Transverse colon (tissue), 4 donors: ENCODE data around the gene METRNL. TPM values are rescaled to one million over a fixed set of nuclear protein-coding genes. Genes with fewer than 3 reads are reported as not detected.

Source experiments
- DNase-seq: peaks from one replicate; pipeline ENCODE4 v3.0.0-alpha.2; 2019
- H3K27ac ChIP-seq, 4 donors: fragments of 200-600 bp; sonication (generic); 2 replicates each; pipeline ENCODE4 v1.5.1; 2016 to 2018; ENCODE audit warnings: inconsistent platforms in 4 of 4
- H3K27me3 ChIP-seq: fragments of 200-600 bp; sonication (generic); 2 replicates; pipeline ENCODE4 v1.5.1; 2017; ENCODE audit warnings: inconsistent platforms
- H3K36me3 ChIP-seq, 4 donors: fragments of 200-600 bp; sonication (generic); 2 replicates each; pipeline ENCODE4 v1.5.1; 2017 to 2019; ENCODE audit warnings: inconsistent platforms in 4 of 4
- H3K4me1 ChIP-seq, 4 donors: fragments of 200-600 bp; sonication (generic); 2 replicates each; pipeline ENCODE4 v1.5.1; 2017 to 2020; ENCODE audit warnings: inconsistent platforms in 4 of 4
- H3K4me3 ChIP-seq, 4 donors: fragments of 200-600 bp; sonication (generic); 1 replicate in 1 of 4; 2 replicates in 3 of 4; pipeline versions ENCODE4 v1.5.1 to v1.6.1; 2017 to 2019; ENCODE audit warnings: inconsistent platforms in 4 of 4
- H3K9me3 ChIP-seq, 2 donors: fragments of 200-600 bp; sonication (generic); 2 replicates each; pipeline ENCODE4 v1.5.1; 2017 to 2019; ENCODE audit warnings: inconsistent platforms in 2 of 2
- EP300 ChIP-seq: sonication (generic); formaldehyde crosslinking; IDR thresholded peaks from one replicate; pipeline ENCODE4 v1.6.1; 2017; ENCODE audit warnings: antibody characterized with exemption, low read depth
- POLR2A ChIP-seq: fragments of 450-650 bp; IDR thresholded peaks from one replicate; pipeline ENCODE4 v1.6.1; 2016; ENCODE audit warnings: antibody characterized with exemption, mild to moderate bottlenecking, moderate library complexity
- POLR2AphosphoS5 ChIP-seq, 3 donors: sonication (generic); formaldehyde crosslinking; IDR thresholded peaks; one replicate each; pipeline ENCODE4 v1.6.1; 2016; ENCODE audit warnings: antibody characterized with exemption in 3 of 3
- WGBS, 2 donors: methylation state at CpG; one replicate each; pipeline ENCODE4 v1.1.5; 2018; ENCODE audit warnings: low coverage in 1 of 2; 5-methylcytosine and 5-hydroxymethylcytosine counted together
- in situ Hi-C, 4 donors: fragments of 200-750 bp; cut with MboI; loops; one replicate each; pipeline versions ENCODE4 v1.15.0 to v1.15.1; 2017; ENCODE audit warnings: low sequenced_read_pairs in 3 of 4, low pct_ligation_motif_present in 1 of 4, low pct_unique_long_range_greater_than_20kb in 1 of 4
- intact Hi-C: fragments of 100-400 bp; cut with DNase I; formaldehyde crosslinking; loops from one replicate; pipeline ENCODE4 v1.15.1; 2023; ENCODE audit warnings: low total_unique reads
- total RNA-seq, 4 donors: library from RNA; depleted of rRNA; stranded (reverse); fragments of >200 nt; gene quantifications; one replicate each; pipeline ENCODE4 v1.1.0, GENCODE V29; 2016
- TF ChIP-seq, protein P1 (sequence below), 5 experiments: fragments of 200-600 bp in 3 of 5; fragments of 450-650 bp in 2 of 5; sonication (generic) in 3 of 5; IDR thresholded peaks; 1 replicate in 2 of 5; 2 replicates in 3 of 5; pipeline ENCODE4 v1.5.1; 2016 to 2017; ENCODE audit warnings: antibody characterized with exemption in 5 of 5, inconsistent platforms in 3 of 5, mild to moderate bottlenecking in 2 of 5, moderate library complexity in 1 of 5

METRNL gene
- total RNA-seq, 4 donors from 2014 or later = 46.8 to 325 (median 112) TPM

DNA sequence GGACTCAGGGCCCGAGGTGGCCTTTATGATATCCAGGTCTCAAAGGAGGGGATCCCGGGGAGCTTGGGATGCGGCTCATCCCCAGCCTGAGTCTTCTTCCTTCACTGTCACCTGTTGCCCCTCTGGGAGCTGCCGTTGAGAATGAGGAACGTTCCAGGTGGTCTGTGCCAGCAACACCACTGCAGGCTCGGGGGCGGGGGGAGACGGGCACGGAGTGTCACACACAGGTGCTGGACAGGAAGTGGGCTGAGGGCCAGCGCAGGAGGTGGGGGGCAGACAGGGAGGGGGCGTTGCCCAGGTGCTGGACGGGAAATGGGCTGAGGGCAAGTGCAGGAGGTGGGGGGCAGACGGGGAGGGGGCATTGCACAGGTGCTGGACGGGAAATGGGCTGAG is 28.2 kb downstream of the METRNL start:
- Histone ChIP-seq H3K9me3 (no peaks in the 10 kb centered on the region), H3K4me3 (no peak overlapping the region), H3K4me1 (peaks cover 12 to 26% (median 19%) of the 10 kb centered on the region in 4 donors), H3K27ac (no peak overlapping the region), H3K36me3 (no peaks in the 10 kb centered on the region), H3K27me3 (peaks cover 44% of the 10 kb centered on the region)
- intact Hi-C loops (no loop called here), in situ Hi-C loops (no loop called here)
- no peak for DNase-seq
- TF ChIP-seq EP300 (no peak), POLR2AphosphoS5 (IDR thresholded peaks at IDR 0.05) (no peak), POLR2A (no peak)
- TF ChIP-seq, protein P1, sequence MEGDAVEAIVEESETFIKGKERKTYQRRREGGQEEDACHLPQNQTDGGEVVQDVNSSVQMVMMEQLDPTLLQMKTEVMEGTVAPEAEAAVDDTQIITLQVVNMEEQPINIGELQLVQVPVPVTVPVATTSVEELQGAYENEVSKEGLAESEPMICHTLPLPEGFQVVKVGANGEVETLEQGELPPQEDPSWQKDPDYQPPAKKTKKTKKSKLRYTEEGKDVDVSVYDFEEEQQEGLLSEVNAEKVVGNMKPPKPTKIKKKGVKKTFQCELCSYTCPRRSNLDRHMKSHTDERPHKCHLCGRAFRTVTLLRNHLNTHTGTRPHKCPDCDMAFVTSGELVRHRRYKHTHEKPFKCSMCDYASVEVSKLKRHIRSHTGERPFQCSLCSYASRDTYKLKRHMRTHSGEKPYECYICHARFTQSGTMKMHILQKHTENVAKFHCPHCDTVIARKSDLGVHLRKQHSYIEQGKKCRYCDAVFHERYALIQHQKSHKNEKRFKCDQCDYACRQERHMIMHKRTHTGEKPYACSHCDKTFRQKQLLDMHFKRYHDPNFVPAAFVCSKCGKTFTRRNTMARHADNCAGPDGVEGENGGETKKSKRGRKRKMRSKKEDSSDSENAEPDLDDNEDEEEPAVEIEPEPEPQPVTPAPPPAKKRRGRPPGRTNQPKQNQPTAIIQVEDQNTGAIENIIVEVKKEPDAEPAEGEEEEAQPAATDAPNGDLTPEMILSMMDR (IDR thresholded peaks at IDR 0.05) = no peak
- 34 to 47% methylated on average over 5 to 14 of the region's 14 CpGs for WGBS, 2 donors

DNA sequence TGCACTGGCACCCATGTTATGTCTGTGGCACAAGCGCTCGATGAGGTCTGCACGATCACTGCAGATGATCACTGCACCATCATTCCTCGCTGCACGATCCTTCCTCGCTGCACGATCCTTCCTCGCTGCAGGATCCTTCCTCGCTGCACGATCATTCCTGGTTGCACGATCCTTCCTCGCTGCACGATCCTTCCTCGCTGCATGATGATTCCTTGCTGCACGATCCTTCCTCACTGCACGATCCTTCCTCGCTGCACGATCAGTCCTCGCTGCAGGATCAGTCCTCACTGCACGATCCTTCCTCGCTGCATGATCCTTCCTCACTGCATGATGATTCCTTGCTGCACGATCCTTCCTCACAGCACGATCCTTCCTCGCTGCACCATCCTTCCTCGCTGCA is 29.3 kb downstream of the METRNL start:
- no peak for DNase-seq
- H3K27ac ChIP-seq = no peak overlapping the region
- H3K27me3 ChIP-seq = peaks cover 44% of the 10 kb centered on the region
- intact Hi-C loops (no loop called here), in situ Hi-C loops (no loop called here)
- no peaks in the 10 kb centered on the region for H3K36me3 ChIP-seq
- H3K4me3 ChIP-seq = no peak overlapping the region
- peaks cover 12 to 23% (median 18%) of the 10 kb centered on the region in 4 donors for H3K4me1 ChIP-seq
- whole genome bisulfite sequencing, 2 donors = 92% methylated on average over 25 of the region's 25 CpGs
- TF ChIP-seq EP300 = no peak
- no peak for TF ChIP-seq POLR2AphosphoS5 (IDR thresholded peaks at IDR 0.05)
- TF ChIP-seq, protein P1 (IDR thresholded peaks at IDR 0.05) = no peak
- no peak for TF ChIP-seq POLR2A
- H3K9me3 ChIP-seq = no peaks in the 10 kb centered on the region

DNA sequence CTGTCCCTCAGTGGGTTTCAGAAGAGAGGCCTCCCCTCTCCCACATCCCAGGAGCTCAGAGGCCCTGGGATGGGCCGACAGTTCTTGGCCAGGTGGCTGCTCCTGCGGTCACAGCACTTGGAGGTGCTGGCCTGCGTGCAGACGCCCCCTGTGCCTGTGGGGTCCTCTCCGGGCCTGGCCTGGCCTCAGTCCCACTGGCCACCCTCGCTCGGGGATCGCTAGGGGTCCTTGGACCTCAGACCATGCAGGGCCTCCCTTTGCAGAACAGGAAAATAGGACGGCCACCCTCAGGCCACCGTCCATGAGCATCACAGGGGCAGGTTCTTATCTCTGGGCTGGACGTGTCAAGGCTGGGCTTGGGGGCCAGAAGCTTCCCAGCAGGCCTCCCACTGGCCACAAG is 30.0 kb downstream of the METRNL start:
- intact Hi-C loops (no loop called here), in situ Hi-C loops (no loop called here)
- peaks cover 44% of the 10 kb centered on the region for H3K27me3 ChIP-seq
- WGBS, 2 donors = 73% methylated on average over 8 of the region's 11 CpGs; no CpG with 5 or more reads in 1 of the 2 donors
- H3K9me3 ChIP-seq = no peaks in the 10 kb centered on the region
- H3K27ac ChIP-seq = peak overlapping the region; percentile 20 to 69 (median 58)
- H3K4me3 ChIP-seq = no peak overlapping the region
- TF ChIP-seq EP300 (no peak), POLR2AphosphoS5 (IDR thresholded peaks at IDR 0.05) (no peak), POLR2A (no peak)
- TF ChIP-seq, protein P1 (IDR thresholded peaks at IDR 0.05) = no peak
- no peaks in the 10 kb centered on the region for H3K36me3 ChIP-seq
- no peak for DNase-seq
- peaks cover 12 to 19% (median 15%) of the 10 kb centered on the region in 4 donors for H3K4me1 ChIP-seq

DNA sequence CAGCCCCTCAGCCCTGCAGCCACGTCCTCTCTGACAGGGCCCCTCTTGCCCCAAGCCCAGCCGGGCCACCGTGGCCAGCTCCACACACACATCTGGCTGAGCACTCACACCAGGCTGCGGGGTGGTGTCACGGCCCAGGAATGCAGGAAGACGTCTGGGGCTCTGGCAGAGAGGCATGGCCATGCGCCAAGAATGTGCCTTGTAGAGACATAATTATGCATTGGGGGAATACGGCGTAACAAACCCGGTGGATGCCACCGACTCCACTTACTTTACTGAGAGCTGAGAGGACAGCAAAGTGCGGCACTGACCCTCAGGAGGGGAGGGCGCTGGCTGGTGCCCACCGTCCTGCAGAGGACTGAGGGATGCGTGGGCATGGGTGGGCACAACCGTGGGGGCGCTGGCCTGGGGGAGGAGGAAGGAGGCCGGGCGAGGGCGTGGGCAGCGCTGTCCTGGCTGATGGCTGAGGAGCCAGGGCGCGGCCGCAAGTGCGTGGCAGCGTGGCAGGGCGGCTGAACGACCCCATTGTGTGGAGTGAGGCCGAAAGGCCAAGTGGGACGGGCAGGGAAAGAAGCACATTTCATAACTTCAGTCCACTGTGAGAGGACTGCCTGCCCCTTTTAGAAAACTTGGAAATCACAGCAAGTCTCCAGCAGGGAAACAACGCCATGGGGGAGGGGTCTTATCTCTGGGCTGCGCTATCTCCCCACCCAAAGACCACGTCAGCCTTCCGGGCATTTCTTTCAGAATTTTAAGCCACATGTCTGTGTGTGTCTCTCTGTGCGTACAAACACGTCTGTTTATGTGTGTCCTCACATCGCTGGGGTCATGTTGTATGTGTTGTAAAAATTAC is 30.6 kb downstream of the METRNL start:
- peaks cover 39% of the 10 kb centered on the region for H3K27me3 ChIP-seq
- no peaks in the 10 kb centered on the region for H3K9me3 ChIP-seq
- H3K36me3 ChIP-seq = no peaks in the 10 kb centered on the region
- TF ChIP-seq, protein P1 (IDR thresholded peaks at IDR 0.05) = no peak
- TF ChIP-seq POLR2AphosphoS5 (IDR thresholded peaks at IDR 0.05) = peak; percentile 31 to 73 (median 63)
- peak; percentile 87 for DNase-seq
- peak overlapping the region; percentile 20 to 69 (median 58) for H3K27ac ChIP-seq
- peaks cover 12 to 19% (median 15%) of the 10 kb centered on the region in 4 donors for H3K4me1 ChIP-seq
- 16 to 30% methylated on average over 11 to 37 of the region's 37 CpGs for WGBS, 2 donors
- in situ Hi-C loops (no loop called here), intact Hi-C loops (no loop called here)
- peak overlapping the region in 1 of 4 donors; percentile 17 for H3K4me3 ChIP-seq
